ENCODE data around the gene NPFFR2. TPM values are rescaled to one million over a fixed set of nuclear protein-coding genes. Genes with fewer than 3 reads are reported as not detected.
"Not testable (repeated sequence)": the region's sequence is repeated elsewhere in the genome, so short reads cannot be mapped to it uniquely, and the experiment has no call there.

Gene NPFFR2
- total RNA-seq, 6 donors from 2014 or later: not detected

- DNase-seq (no peak), ATAC-seq (ENCODE audit: low FRiP score in 2 of 2) (no peak)
- TF ChIP-seq POLR2AphosphoS5 (IDR thresholded peaks at IDR 0.05) (no peak), EP300 (IDR thresholded peaks at IDR 0.05) (no peak), POLR2A (IDR thresholded peaks at IDR 0.05) (no peak), CTCF (IDR thresholded peaks at IDR 0.05) (no peak)
- Histone ChIP-seq H3K4me1 (no peaks in the 10 kb centered on the region), H3K4me3 (no peak overlapping the region), H3K27ac (no peak overlapping the region), H3K9me3 (no peaks in the 10 kb centered on the region), H3K27me3 (no peaks in the 10 kb centered on the region), H3K36me3 (no peaks in the 10 kb centered on the region)
- WGBS, 2 donors: 72 to 82% methylated on average over 2 of the region's 2 CpGs
Observed at GRCh38 chr4:72077346-72077745, 45.5 kb downstream of the NPFFR2 start.

DNA sequence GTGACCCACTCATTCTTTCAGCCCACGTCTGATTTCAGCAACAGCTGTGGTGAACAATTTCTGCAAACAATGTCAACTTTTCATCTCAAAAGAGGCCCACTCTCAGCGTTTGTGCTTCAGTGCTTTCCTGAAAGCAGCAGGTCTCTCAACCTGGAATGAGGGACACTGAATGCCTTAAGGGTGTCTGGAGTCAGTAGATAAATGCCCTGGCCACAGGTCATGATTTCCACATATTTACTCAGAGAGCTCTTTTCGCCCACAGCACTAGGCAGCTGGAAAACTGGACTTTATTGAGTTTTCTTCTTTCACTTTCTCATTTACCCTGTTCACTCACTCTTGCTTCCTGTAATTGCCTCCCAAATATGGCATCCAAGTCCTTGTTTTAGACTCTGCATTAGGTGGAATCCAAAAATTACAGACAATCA is 52.8 kb downstream of the NPFFR2 start:
- H3K27ac ChIP-seq: no peak overlapping the region
- no peaks in the 10 kb centered on the region for H3K36me3 ChIP-seq
- DNase-seq (no peak), ATAC-seq (ENCODE audit: low FRiP score in 2 of 2) (no peak)
- no peaks in the 10 kb centered on the region for H3K9me3 ChIP-seq
- TF ChIP-seq CTCF (IDR thresholded peaks at IDR 0.05) (no peak), EP300 (IDR thresholded peaks at IDR 0.05) (no peak), POLR2AphosphoS5 (IDR thresholded peaks at IDR 0.05) (no peak), POLR2A (IDR thresholded peaks at IDR 0.05) (no peak)
- H3K27me3 ChIP-seq: no peaks in the 10 kb centered on the region
- H3K4me1 ChIP-seq: peaks cover 0 to 4% (median 0%) of the 10 kb centered on the region in 4 donors
- WGBS, 2 donors: 19 to 23% methylated on average over 3 of the region's 3 CpGs
- no peak overlapping the region for H3K4me3 ChIP-seq

DNA sequence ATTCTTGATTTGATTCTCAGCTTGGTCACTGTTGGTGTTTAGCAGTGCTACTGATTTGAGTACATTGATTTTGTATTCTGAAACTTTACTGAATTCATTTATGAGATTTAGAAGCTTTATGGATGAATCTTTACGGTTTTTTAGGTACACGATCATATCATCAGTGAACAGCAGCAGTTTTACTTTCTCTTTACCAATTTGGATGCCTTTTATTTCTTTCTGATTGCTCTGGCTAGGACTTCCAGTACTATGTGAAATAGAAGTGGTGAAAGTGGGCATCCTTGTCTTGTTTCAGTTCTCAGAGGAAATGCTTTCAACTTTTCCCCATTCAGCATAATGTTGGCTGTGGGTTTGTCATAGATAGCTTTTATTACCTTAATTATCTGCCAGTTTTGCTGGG is 58.8 kb downstream of the NPFFR2 start:
- H3K27me3 ChIP-seq; ATAC-seq (ENCODE audit: low FRiP score in 2 of 2); DNase-seq; H3K27ac ChIP-seq; H3K4me1 ChIP-seq; H3K36me3 ChIP-seq; H3K9me3 ChIP-seq; H3K4me3 ChIP-seq: not testable (repeated sequence)
- 86 to 94% methylated on average over 2 of the region's 2 CpGs for WGBS, 2 donors

DNA sequence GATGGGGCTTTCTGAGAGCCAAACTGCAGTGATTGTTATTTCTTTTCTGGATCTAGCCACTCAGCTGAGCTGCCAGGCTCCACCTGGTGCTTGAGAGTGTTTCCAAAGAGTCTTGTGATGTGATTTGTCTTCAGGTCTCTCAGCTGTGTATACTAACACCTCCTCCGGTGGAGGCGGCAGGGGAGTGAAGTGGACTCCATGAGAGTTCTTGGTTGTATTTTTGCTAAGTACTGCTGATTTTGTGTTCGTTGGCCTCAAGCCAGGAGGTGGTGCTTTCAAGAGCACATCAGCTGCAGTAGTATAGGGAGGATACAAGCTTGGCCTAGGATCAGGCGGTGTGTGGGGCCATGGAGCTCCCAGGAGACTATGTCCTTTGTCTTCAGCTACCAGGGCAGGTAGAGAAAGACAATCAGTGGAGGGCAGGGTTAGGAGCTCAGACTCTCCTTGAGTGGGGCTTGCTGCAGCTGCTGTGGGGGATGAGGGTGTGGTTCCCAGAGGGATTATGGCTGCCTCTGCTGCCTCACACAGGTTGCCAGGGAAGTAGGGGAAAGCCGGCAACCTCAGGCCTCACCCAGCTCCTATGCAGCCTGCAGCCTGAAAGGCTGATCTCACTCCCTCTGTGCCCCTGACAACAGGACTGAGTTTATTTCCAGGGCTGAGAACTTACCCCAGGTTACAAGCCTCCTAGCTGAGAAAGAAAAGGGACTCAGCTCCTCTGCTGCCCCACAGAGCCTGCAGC is 62.4 kb downstream of the NPFFR2 start:
- WGBS, 2 donors: 51 to 65% methylated on average over 4 to 5 of the region's 5 CpGs
- peak overlapping the region in 1 of 4 donors; percentile 26 for H3K27ac ChIP-seq
- peak; percentile 38 to 89 for ATAC-seq (ENCODE audit: low FRiP score in 2 of 2)
- H3K4me3 ChIP-seq: no peak overlapping the region
- no peaks in the 10 kb centered on the region for H3K4me1 ChIP-seq
- TF ChIP-seq EP300 (IDR thresholded peaks at IDR 0.05): no peak
- no peak for TF ChIP-seq POLR2A (IDR thresholded peaks at IDR 0.05)
- TF ChIP-seq POLR2AphosphoS5 (IDR thresholded peaks at IDR 0.05): no peak
- no peak for TF ChIP-seq CTCF (IDR thresholded peaks at IDR 0.05)
- peak in 1 of 2 donors; percentile 80 for DNase-seq
- no peaks in the 10 kb centered on the region for H3K36me3 ChIP-seq
- H3K9me3 ChIP-seq: no peaks in the 10 kb centered on the region
- no peaks in the 10 kb centered on the region for H3K27me3 ChIP-seq

- no peak for DNase-seq
- no peak for ATAC-seq (ENCODE audit: low FRiP score in 2 of 2)
- TF ChIP-seq POLR2AphosphoS5 (IDR thresholded peaks at IDR 0.05) (no peak), EP300 (IDR thresholded peaks at IDR 0.05) (no peak), CTCF (IDR thresholded peaks at IDR 0.05) (no peak), POLR2A (IDR thresholded peaks at IDR 0.05) (no peak)
- Histone ChIP-seq H3K36me3 (no peaks in the 10 kb centered on the region), H3K27me3 (no peaks in the 10 kb centered on the region), H3K4me1 (no peaks in the 10 kb centered on the region), H3K9me3 (no peaks in the 10 kb centered on the region), H3K27ac (no peak overlapping the region), H3K4me3 (no peak overlapping the region)
Observed at GRCh38 chr4:72107456-72107855, 75.7 kb downstream of the NPFFR2 start.
